HG03025 (cell line): Measurements from ENCODE around the gene CCDC69.

Experiments
- ATAC-seq: cut with Tn5 transposase; IDR thresholded peaks from one replicate; pipeline ENCODE4 v1.9.1; 2021; ENCODE audit warnings: mild to moderate bottlenecking, moderate library complexity; ENCODE audit not compliant: unreplicated experiment, low FRiP score

The CCDC69 gene

GRCh38 chr5:151224372-151224771, 480 bp upstream of the CCDC69 start:
- ATAC-seq: no peak

- ATAC-seq: peak; percentile 61
Measured at GRCh38 chr5:151222790-151223446, 974 bp downstream of the CCDC69 start.

GRCh38 chr5:151222054-151222789, 1.7 kb downstream of the CCDC69 start:
- ATAC-seq: no peak

- no peak for ATAC-seq
Measured at GRCh38 chr5:151221574-151221973, 2.3 kb downstream of the CCDC69 start.

- ATAC-seq: no peak
Measured at GRCh38 chr5:151219789-151220188, 4.1 kb downstream of the CCDC69 start.

GRCh38 chr5:151219138-151219537, 4.8 kb downstream of the CCDC69 start:
- no peak for ATAC-seq

- no peak for ATAC-seq
Measured at GRCh38 chr5:151218177-151218576, 5.7 kb downstream of the CCDC69 start.

- ATAC-seq: no peak
Measured at GRCh38 chr5:151216781-151217180, 7.1 kb downstream of the CCDC69 start.

GRCh38 chr5:151215546-151215880, 8.4 kb downstream of the CCDC69 start:
- no peak for ATAC-seq

- peak; percentile 47 for ATAC-seq
Measured at GRCh38 chr5:151214614-151215545, 9.0 kb downstream of the CCDC69 start.

- ATAC-seq: peak; percentile 68
Measured at GRCh38 chr5:151213803-151214613, 9.9 kb downstream of the CCDC69 start.

GRCh38 chr5:151212406-151212798, 11.5 kb downstream of the CCDC69 start:
- ATAC-seq: no peak

- ATAC-seq: no peak
Measured at GRCh38 chr5:151208481-151208914, 15.4 kb downstream of the CCDC69 start.

GRCh38 chr5:151205411-151205810, 18.5 kb downstream of the CCDC69 start:
- ATAC-seq: no peak

GRCh38 chr5:151204051-151204450, 19.8 kb downstream of the CCDC69 start:
- no peak for ATAC-seq

GRCh38 chr5:151202381-151203139, 21.3 kb downstream of the CCDC69 start:
- no peak for ATAC-seq

- ATAC-seq: no peak
Measured at GRCh38 chr5:151200913-151201595, 22.8 kb downstream of the CCDC69 start.

- no peak for ATAC-seq
Measured at GRCh38 chr5:151199581-151200185, 24.2 kb downstream of the CCDC69 start.

- no peak for ATAC-seq
Measured at GRCh38 chr5:151198861-151199260, 25.0 kb downstream of the CCDC69 start.
